GM19452 (cell line): Measurements from ENCODE around the gene RRAS2.
"Not testable (repeated sequence)": the region's sequence is repeated elsewhere in the genome, so short reads cannot be mapped to it uniquely, and the experiment has no call there.

Experiments
- ATAC-seq: cut with Tn5 transposase; IDR thresholded peaks from one replicate; pipeline ENCODE4 v1.9.1; 2021; ENCODE audit not compliant: unreplicated experiment

Gene RRAS2

GRCh38 chr11:14308897-14309387 lies 50.0 kb downstream of the RRAS2 start:
- ATAC-seq = no peak

- no peak for ATAC-seq
Measured at GRCh38 chr11:14308114-14308896, 50.7 kb downstream of the RRAS2 start.

DNA sequence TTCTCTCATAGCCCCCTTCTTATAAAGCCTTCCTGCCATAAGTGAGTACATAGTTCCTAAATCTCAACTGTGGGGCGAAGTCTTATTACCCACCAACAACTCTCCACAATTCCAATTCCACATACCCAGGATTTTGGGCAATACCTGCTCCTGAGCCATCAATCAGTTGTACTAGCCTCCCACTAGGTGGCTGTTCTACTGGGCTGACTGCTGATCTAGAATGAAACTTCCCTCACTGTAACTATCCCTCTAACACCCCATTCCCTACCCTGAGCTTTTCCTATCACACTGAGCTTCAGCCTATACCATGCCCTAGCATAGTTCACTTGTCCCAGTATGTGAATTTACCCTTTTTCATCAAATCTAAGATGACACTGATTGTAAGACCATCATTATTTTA lies 52.5 kb downstream of the RRAS2 start:
- no peak for ATAC-seq

DNA sequence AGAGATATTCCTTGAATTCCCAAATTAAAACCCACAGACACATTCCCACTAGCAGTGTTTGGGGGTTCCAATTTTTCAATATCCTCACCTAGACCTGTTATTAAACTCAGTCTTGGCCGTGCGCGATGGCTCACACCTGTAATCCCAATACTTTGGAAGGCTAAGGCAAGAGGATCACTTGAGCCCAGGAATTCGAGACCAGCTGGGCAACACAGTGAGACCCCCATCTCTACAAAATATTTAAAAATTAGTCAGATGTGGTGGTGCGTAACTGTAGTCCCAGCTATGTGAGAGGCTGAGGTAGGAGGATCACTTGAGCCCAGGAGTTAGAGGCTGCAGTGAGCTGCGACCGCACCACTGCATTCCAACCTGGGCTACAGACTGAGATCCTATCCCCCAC lies 53.3 kb downstream of the RRAS2 start:
- ATAC-seq = no peak

DNA sequence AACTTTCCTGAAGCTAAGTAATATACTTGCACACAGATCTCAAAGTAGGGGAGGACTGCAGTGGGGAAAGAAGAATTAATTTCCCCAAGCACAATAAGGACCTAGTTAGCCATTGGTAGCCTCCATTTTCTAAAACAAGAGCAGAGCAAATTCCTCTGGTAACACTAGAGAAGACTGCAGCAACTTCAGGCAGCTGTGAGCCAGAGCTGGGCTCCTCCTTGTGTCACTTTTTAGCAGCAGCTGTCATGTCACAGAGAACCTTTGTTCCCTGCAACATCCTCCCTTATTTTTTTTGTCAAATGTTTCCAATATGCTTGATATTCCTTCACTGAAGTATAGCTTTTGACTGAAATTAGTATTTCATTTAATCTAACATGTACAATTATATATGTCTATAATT lies 54.4 kb downstream of the RRAS2 start:
- no peak for ATAC-seq

DNA sequence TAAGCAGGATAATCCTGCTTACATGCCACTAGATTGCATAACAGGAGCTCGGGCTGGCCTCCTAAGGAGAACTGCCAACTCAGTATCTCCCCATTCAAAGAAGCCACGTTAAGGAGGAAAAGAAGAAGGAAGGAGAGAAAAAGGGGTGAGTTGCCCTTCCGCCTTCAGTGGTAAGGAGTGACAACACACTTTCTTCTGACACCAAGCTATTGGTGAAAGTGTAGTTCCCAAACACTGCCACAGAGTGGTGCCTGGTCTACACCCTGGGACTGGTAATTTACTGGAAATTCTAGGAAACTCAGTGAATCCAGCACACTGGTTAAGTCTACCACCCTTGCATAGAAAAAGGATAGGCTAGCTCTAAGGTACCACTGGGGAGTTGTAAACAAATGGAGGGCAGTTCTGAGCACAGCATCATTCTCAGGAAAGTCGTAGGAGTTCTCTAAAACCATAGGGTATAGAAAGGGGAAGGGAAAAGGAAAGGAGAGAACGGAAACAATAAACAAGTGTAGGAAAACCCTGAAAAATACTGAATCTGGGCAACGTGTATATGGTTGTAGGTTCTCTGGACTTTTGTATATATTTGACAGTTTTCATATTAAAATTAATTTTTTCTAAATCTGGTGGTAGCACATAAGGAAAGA lies 58.2 kb downstream of the RRAS2 start:
- peak; percentile 86 for ATAC-seq

DNA sequence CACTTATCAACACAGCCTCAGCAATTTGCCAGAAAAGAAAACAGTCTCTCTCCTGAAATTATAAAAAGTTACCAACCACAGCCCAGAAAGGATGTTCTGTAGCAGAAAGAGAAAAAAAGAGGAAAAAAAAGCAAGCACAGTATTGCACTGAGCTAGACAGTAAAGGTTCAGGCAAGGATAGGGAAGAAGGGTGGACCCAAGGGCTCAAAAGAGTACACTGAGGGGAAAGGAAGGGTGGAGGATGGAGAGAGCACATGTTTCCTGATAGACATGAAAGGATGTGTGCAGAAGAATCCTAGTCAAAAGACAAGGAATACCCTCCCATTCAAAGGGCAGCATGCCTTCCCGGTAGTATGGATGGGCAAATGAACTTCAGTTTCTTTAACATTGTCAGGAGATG lies 59.1 kb downstream of the RRAS2 start:
- ATAC-seq = no peak

DNA sequence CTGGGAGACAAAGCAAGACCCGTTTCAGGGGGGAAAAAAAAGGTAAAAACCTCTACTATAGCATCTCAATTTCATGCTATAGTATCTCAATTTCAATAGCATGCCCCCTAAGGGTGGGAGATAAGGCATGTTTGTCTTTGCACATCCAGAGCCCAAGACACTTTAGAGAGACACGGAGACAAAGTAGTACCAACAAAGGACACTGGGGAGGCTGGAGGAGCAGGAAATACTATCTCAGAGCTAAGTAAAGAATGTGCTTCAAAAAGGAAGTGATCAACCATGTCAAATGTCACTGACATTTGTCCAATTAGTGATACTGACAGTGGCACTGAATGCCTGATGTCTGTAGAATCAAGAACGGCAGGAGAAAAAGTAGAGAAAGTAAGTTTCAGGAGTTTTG lies 68.6 kb downstream of the RRAS2 start:
- ATAC-seq = no peak

DNA sequence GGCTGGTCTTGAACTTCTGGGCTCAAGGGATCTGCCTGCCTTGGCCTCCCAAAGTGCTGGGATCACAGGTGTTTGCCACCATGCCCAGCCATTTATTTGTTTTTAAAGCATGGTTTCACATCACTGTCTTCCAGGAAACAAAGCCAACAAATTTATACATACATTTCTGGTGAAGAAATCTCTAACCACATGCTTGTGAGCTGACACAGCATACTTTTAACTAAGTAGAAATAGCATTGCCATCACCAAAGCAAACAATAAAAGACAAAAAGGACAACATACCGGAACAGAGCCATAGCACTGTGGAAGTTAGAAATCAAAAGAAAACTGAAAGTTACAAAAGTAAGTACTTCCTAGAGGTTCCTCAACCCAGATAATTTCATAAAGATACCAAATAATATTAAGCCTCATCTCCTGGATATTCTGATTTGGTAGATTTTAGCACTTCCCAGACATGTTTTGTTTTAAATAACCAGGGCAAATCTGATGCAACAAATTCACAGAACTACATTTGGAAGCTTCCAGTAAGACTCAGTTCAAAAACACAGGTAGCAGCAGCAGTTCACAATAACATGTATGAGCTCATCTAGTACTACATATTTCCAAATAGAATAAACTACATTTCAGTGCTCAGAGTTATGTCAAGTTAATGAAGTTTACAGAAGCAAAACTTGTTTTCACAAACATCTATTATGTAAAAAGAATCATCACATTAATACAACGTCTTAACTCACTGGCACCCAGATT lies 70.6 kb downstream of the RRAS2 start:
- no peak for ATAC-seq

DNA sequence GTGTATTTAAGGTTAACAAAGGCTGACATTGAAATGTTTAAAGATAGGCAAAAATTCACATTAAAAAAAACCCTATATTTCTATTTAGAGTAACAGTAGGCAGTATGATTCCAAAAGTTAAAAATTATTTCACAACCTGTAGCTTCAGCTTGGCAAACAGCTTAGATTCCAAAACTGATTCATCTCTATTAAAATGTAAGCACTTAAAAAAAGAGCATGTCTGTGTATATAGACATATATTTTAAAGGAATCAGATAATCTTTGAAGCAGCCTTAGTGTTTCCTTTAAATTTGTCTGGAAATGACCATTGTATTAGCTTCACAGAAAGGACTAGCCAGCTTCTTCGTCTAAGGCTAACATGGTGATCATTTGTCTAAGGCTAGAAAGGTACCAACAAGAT lies 80.1 kb downstream of the RRAS2 start:
- ATAC-seq = not testable (repeated sequence)

- ATAC-seq = no peak
Measured at GRCh38 chr11:14275076-14275475, 83.9 kb downstream of the RRAS2 start.

- ATAC-seq = no peak
Measured at GRCh38 chr11:14273895-14274294, 85.1 kb downstream of the RRAS2 start.

DNA sequence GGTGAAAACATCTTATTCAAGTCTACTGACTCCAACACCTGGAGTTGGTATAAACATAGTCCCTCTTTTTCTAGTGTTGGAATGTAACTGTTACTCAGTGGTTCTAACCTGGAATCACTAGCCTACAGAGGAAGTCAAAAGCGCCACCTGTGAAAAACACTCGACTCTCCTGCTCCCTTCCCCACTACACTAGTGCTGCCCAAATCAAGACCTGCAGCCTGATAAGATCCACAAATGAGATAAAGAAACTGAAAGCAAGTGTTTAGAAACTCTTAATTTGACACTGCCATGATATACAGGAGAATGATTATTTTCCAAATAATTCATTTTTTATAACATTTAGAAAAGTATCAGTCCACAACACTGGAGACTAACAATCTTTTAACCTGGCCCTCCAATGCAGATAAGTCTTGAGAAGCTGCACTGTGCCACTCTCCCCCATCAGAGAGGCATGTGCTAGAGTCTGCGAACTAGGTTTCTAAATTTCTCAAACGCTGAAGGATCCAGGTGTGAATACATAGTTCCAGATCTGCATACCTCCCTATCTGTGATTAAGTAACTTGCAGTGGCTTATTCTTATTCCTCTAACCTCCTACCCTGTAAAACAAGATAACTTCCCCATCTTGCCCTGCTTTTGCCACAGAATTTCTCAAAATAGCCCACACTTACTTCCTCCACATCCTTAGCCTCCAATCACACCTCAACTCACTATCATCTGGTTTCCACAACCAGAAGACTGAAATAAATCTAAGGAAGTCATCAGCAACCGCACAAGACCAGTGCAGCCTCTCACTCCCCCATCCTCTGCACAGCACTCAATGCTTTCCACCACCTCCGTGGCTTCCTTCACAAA lies 88.1 kb downstream of the RRAS2 start:
- peak; percentile 72 for ATAC-seq

- ATAC-seq = no peak
Measured at GRCh38 chr11:14269692-14270573, 89.0 kb downstream of the RRAS2 start.

- ATAC-seq = no peak
Measured at GRCh38 chr11:14267861-14268635, 90.9 kb downstream of the RRAS2 start.

DNA sequence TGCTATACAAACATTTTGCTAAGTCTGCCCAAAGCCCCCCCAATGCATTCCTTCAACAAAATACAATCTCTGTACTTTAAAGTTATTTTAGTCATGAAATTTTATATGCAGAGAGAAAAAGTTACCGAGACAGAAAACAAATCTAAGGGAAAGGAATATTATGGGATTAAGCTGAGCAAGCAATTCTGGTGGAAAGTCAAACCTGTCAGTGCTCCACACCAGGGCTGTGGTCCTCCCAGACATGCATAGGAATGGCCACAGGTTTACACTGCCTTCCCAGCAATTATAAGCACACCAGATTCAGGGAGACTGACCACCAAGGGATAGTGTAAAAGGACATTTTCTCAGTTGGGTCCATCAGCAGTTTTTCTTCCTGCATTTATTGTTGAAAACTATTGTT lies 92.4 kb downstream of the RRAS2 start:
- no peak for ATAC-seq

DNA sequence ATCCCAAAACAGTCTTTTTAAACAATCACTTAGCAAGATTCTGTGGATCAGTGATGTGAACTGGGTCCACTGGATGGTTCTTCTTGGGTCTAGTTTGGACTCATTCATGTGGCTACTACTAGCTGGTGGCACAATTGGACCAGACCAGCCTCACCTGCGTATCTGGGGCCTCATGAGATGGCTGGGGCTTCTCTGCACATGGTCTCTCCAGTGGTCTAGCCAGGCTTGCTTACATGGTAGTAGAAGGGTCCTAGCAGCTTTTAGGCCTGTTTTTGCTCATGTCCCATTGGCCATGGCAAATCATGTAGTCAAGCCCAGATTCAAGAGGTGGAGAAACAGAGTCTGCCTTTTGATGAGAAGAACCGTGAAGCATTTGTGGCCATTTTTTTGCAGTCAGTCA lies 94.0 kb downstream of the RRAS2 start:
- no peak for ATAC-seq

DNA sequence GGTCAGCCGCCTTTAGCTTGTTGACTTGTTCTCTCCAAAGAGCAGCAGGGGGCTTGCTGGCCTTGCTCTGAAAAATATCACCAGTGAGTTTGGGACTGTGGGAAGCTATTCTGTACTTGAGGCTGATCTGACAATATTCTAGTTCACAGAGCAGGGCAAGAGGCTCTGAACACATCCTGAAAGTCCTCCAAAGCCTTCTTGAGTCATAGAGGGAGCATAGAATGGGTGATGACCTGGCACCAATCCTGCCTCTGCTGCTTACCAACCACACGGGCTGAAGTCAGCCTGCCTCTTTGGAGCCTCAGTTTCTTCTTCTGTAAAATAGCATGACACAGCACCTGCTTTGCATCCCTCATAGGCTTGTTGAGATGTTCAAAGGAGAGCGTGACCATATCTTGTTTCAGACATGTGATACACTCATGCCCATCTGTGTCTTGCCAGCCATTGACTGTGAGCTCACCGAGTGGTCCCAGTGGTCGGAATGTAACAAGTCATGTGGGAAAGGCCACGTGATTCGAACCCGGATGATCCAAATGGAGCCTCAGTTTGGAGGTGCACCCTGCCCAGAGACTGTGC lies 96.6 kb downstream of the RRAS2 start:
- no peak for ATAC-seq

DNA sequence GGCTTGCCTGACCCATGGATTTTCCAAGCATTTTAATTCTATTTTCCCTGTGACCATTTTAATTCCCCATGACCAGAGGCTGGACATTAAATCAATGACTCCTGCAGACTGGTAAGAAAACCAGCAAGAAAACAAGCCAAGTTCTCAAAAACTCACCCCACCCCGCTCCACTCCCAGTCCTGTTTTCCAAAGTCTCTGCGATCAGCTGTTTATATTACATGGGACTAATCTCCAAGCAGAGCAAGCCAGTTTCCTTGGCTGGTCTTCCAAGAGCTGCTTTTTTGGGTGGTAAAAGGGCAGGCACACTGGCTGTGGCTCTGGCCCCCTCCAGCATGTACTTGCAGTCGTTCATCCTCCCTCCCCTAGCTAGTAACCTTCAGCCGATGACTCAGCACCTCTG lies 97.9 kb downstream of the RRAS2 start:
- ATAC-seq = no peak
